ENCODE measurements around the gene SLC13A2. TPM values are rescaled to one million over a fixed set of nuclear protein-coding genes. Genes with fewer than 3 reads are reported as not detected.

Gene SLC13A2
- total RNA-seq, 1 experiment from 2014 or later, result not detected

DNA sequence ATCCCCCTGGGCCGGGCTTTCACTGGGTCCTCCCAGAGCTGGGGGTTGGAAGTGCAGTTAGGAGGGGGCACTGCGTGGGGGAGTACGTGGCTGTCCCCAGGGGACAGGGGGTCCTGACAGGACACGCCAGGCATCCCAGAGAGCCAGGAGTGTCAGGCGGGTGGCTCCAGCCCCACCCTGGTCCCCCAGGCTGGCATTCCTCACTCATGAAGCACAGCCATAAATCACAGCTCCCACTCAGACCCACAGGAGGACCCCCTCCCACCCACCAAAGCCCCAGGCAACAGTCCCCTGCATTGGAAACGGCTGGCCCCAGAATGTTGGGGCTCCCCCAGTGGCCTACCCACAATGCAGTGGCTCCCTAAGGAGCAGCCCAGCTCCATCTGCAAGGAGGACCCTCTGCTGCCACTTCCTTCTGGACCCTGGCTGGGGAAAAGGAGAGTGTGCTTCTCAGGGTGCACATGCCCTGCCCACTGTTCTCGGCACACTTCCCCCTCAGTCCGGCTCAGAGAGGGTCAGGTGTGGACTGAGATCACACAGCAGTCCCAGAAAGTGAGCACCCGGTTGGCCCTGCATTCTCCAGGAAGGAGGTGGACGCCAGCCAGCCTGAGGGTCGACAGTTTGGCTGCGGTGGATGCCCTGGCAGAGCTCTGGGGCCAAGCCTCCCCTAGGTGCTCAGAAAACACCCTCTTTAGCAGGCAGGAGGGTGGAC lies 25.4 kb downstream of the SLC13A2 start:
- POLR2A ChIA-PET (ENCODE audit: low non-redundant PET), result no interaction called here
- TF ChIP-seq CTCF (conservative IDR thresholded peaks at IDR 0.05; ENCODE audit: low read depth, low read length) (no peak), EZH2 (IDR thresholded peaks at IDR 0.05; ENCODE audit: borderline replicate concordance, low read depth, low read length, poor library complexity, severe bottlenecking) (no peak)
- H3K27me3 ChIP-seq (replicated peaks; ENCODE audit: insufficient read depth, low read depth, low read length, poor library complexity), result peaks cover 5% of the 10 kb centered on the region
- H3K9me3 ChIP-seq (ENCODE audit: low read depth, low read length, poor library complexity, severe bottlenecking), result no peaks in the 10 kb centered on the region
- no TSS peak for BruUV-seq (replicated peaks)
- H3K4me1 ChIP-seq (ENCODE audit: insufficient read depth, low read length, poor library complexity, severe bottlenecking), result no peaks in the 10 kb centered on the region
- no peak overlapping the region for H3K4me3 ChIP-seq (ENCODE audit: low read depth, low read length, poor library complexity, severe bottlenecking)
- CTCF ChIA-PET, result no interaction called here
- DNase-seq (ENCODE audit: low spot score), result no peak
- no peaks in the 10 kb centered on the region for H3K36me3 ChIP-seq (ENCODE audit: insufficient read depth, low read length, poor library complexity, severe bottlenecking)
- no peak overlapping the region for H3K27ac ChIP-seq (ENCODE audit: low read depth, low read length, poor library complexity, severe bottlenecking)
- intact Hi-C loops (cut with micrococcal nuclease; ENCODE audit: unreplicated experiment), result no loop called here

- no TSS peak for BruUV-seq (replicated peaks)
- no peak for TF ChIP-seq CTCF (conservative IDR thresholded peaks at IDR 0.05; ENCODE audit: low read depth, low read length)
- no peak for TF ChIP-seq EZH2 (IDR thresholded peaks at IDR 0.05; ENCODE audit: borderline replicate concordance, low read depth, low read length, poor library complexity, severe bottlenecking)
Measured at GRCh38 chr17:28499364-28499664, 25.9 kb downstream of the SLC13A2 start.

GRCh38 chr17:28499684-28500357 lies 26.4 kb downstream of the SLC13A2 start:
- no TSS peak for BruUV-seq (replicated peaks)
- no peak overlapping the region for H3K4me3 ChIP-seq (ENCODE audit: low read depth, low read length, poor library complexity, severe bottlenecking)
- no peak overlapping the region for H3K27ac ChIP-seq (ENCODE audit: low read depth, low read length, poor library complexity, severe bottlenecking)
- H3K9me3 ChIP-seq (ENCODE audit: low read depth, low read length, poor library complexity, severe bottlenecking), result no peaks in the 10 kb centered on the region
- H3K4me1 ChIP-seq (ENCODE audit: insufficient read depth, low read length, poor library complexity, severe bottlenecking), result no peaks in the 10 kb centered on the region
- TF ChIP-seq EZH2 (IDR thresholded peaks at IDR 0.05; ENCODE audit: borderline replicate concordance, low read depth, low read length, poor library complexity, severe bottlenecking) (no peak), CTCF (conservative IDR thresholded peaks at IDR 0.05; ENCODE audit: low read depth, low read length) (no peak)
- H3K36me3 ChIP-seq (ENCODE audit: insufficient read depth, low read length, poor library complexity, severe bottlenecking), result no peaks in the 10 kb centered on the region
- peaks cover 5% of the 10 kb centered on the region for H3K27me3 ChIP-seq (replicated peaks; ENCODE audit: insufficient read depth, low read depth, low read length, poor library complexity)
- no peak for DNase-seq (ENCODE audit: low spot score)
- CTCF ChIA-PET, result no interaction called here
- POLR2A ChIA-PET (ENCODE audit: low non-redundant PET), result no interaction called here
- intact Hi-C loops (cut with micrococcal nuclease; ENCODE audit: unreplicated experiment), result no loop called here

More at GRCh38 chr17:28499364-28499664, 25.9 kb downstream of the SLC13A2 start:
- Histone ChIP-seq H3K27me3 (replicated peaks; ENCODE audit: insufficient read depth, low read depth, low read length, poor library complexity) (peaks cover 5% of the 10 kb centered on the region), H3K36me3 (ENCODE audit: insufficient read depth, low read length, poor library complexity, severe bottlenecking) (no peaks in the 10 kb centered on the region), H3K27ac (ENCODE audit: low read depth, low read length, poor library complexity, severe bottlenecking) (no peak overlapping the region), H3K4me3 (ENCODE audit: low read depth, low read length, poor library complexity, severe bottlenecking) (no peak overlapping the region), H3K9me3 (ENCODE audit: low read depth, low read length, poor library complexity, severe bottlenecking) (no peaks in the 10 kb centered on the region), H3K4me1 (ENCODE audit: insufficient read depth, low read length, poor library complexity, severe bottlenecking) (no peaks in the 10 kb centered on the region)
- ChIA-PET POLR2A (ENCODE audit: low non-redundant PET) (no interaction called here), CTCF (no interaction called here)
- intact Hi-C loops (cut with micrococcal nuclease; ENCODE audit: unreplicated experiment), result no loop called here
- DNase-seq (ENCODE audit: low spot score), result no peak

Data from A673 (cell line).